Fibroblast of mammary gland (primary cell): ENCODE results near the gene BAD.
"Not testable (repeated sequence)": the region's sequence is repeated elsewhere in the genome, so short reads cannot be mapped to it uniquely, and the experiment has no call there.

Source experiments
- DNase-seq: peaks from one replicate; pipeline ENCODE4 v3.0.0-alpha.2; 2010; ENCODE audit warnings: low read depth
- H3K4me3 ChIP-seq: 2 replicates; pipeline ENCODE4 v1.5.1; 2011; ENCODE audit warnings: low read depth, mild to moderate bottlenecking, low read length, moderate library complexity; ENCODE audit not compliant: control insufficient read depth
- CTCF ChIP-seq: conservative IDR thresholded peaks from 2 replicates; pipeline ENCODE4 v1.5.1; 2011; ENCODE audit warnings: low read depth, low read length, inconsistent platforms; ENCODE audit not compliant: control insufficient read depth, insufficient read depth

Gene BAD

GRCh38 chr11:64324692-64325469, 40.4 kb upstream of the BAD start:
- no peak overlapping the region for H3K4me3 ChIP-seq
- TF ChIP-seq CTCF: no peak
- no peak for DNase-seq

GRCh38 chr11:64323984-64324383, 39.5 kb upstream of the BAD start:
- not testable (repeated sequence) for DNase-seq, H3K4me3 ChIP-seq

GRCh38 chr11:64323373-64323772, 38.9 kb upstream of the BAD start:
- DNase-seq: no peak
- no peak for TF ChIP-seq CTCF
- H3K4me3 ChIP-seq: no peak overlapping the region

- TF ChIP-seq CTCF: no peak
- no peak overlapping the region for H3K4me3 ChIP-seq
- DNase-seq: no peak
Measured at GRCh38 chr11:64322925-64323260, 38.4 kb upstream of the BAD start.

GRCh38 chr11:64321533-64321932, 37.1 kb upstream of the BAD start:
- no peak overlapping the region for H3K4me3 ChIP-seq
- TF ChIP-seq CTCF: no peak
- DNase-seq: no peak

GRCh38 chr11:64321026-64321425, 36.6 kb upstream of the BAD start:
- TF ChIP-seq CTCF: no peak
- no peak for DNase-seq
- no peak overlapping the region for H3K4me3 ChIP-seq

- H3K4me3 ChIP-seq: no peak overlapping the region
- DNase-seq: no peak
- TF ChIP-seq CTCF: no peak
Measured at GRCh38 chr11:64320556-64320955, 36.1 kb upstream of the BAD start.
